Right ventricle myocardium inferior (tissue), 1 donor: ENCODE results near the gene MIPOL1. TPM values are rescaled to one million over a fixed set of nuclear protein-coding genes. Genes with fewer than 3 reads are reported as not detected.
"Not testable (repeated sequence)": the region's sequence is repeated elsewhere in the genome, so short reads cannot be mapped to it uniquely, and the experiment has no call there.

Source experiments
- ATAC-seq: fragments of 200-7000 bp; cut with Tn5 transposase; one replicate; pipeline ENCODE4 v1.9.1; 2020; ENCODE audit warnings: mild to moderate bottlenecking, moderate library complexity
- DNase-seq: peaks from one replicate; pipeline ENCODE4 v3.0.0; 2021; ENCODE audit errors: missing footprints
- intact Hi-C: fragments of 100-400 bp; cut with DNase I; formaldehyde crosslinking; loops from one replicate; pipeline ENCODE4 v1.11.0; 2022
- total RNA-seq: library from RNA; stranded (reverse); fragmentation: NEBNext Ultra II Directional; extraction: Animal tissue kit (Norgen Biotek cat#: 25700); gene quantifications from one replicate; pipeline ENCODE4 v1.2.1, GENCODE V29; 2021
- donor health status: DM: no; HTN: yes; CAD: no; lungs with severe emphysema.

MIPOL1 gene
- total RNA-seq, 1 donor from 2014 or later: 7.0 TPM

GRCh38 chr14:37329189-37330001 lies 131.7 kb downstream of the MIPOL1 start:
- intact Hi-C loops: no loop called here
- no peak for ATAC-seq
- no peak for DNase-seq

DNA sequence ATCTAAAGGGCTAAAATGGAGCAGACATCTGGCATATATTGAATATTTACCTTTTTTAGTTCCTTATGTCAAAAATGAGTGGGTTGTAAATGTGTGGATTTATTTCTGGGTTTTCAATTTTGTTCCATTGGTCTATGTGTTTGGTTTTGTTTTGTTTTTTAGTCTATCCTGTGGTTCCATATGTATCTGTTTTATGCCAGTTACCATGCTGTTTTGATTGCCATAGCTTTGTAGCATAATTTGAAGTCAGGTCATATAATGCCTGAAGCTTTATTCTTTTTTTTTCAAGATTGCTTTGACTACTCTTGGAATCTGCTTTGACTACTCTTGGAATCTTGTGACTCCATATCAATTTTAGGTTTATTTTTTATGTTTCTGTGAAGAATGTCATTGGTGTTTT lies 133.2 kb downstream of the MIPOL1 start:
- intact Hi-C loops: no loop called here
- no peak for ATAC-seq

DNA sequence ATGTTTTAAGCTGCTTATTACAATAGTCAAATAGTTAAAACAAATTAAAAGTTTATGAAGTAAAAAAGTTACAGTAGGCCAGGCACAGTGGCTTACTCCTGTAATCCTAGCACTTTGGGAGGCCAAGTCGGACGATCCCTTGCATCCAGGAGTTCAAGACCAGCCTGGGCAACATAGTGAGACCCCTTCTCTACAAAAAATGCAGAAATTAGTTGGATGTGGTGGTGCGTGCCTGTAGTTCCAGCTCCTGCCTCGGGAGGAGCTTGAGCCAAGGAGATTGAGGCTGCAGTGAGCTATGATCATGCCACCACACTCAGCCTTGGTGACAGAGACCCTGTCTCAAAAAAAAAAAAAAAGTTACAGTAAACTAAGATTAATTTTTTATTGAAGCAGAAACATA lies 142.6 kb downstream of the MIPOL1 start:
- DNase-seq (no peak), ATAC-seq (no peak)
- intact Hi-C loops: no loop called here

More for the DNA sequence above, 133.2 kb downstream of the MIPOL1 start:
- DNase-seq: no peak

DNA sequence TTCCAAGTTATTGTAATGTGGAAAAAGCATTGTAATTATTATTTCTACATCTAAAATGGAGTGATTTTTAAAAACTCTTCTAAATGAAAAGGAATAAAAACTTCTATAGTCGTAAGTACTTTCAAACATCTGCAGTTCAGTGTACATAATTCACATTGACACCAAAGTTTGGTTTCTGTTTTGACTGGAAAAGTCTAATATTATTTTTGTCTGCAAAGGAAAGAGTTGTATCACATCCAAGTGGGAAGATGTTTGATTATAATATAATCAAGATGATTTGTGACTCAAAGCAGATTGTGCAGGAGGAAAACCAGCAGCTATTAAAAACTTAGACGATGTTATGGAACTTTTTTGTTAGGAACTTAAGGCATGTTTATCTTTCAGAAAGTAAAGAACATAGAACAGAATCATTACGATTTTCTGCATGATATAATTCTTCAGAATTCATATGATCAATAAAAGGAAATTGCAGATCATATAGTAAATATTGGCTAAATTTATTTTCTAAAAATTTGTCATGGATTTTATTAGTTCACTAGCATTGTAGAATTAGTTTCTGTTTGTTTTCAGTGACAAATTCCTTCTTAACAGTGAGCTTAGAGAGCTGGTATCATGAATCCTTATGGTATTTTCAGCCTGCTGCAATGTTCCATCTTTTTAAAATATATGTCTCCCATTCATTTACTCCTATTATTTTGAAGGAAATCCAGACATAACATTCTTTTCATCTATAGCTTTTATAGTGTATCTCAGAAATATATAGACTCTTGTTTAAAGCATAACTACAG lies 145.8 kb downstream of the MIPOL1 start:
- DNase-seq (no peak), ATAC-seq (no peak)
- intact Hi-C loops: no loop called here

- ATAC-seq: no peak
- intact Hi-C loops: no loop called here
- DNase-seq: no peak
Measured at GRCh38 chr14:37363661-37364060, 165.9 kb downstream of the MIPOL1 start.

DNA sequence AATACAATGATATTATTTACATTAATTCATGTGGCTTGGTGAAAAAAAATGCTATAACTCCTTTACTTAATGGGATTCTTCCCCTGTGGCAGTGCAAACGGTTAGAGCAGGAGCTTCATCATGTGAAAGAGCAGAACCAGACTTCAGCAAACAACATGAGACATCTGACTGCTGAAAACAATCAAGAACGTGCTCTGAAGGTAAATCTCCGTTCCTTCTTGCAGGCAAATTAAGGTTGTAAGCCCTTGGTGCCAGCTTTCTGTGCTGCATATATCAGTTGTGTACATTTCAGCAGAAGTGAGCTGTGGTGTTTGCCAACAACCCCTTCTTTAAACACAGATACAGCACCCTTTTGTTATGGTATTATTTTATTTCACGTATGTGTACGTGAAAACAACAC lies 171.7 kb downstream of the MIPOL1 start:
- no peak for DNase-seq
- intact Hi-C loops: no loop called here
- no peak for ATAC-seq

DNA sequence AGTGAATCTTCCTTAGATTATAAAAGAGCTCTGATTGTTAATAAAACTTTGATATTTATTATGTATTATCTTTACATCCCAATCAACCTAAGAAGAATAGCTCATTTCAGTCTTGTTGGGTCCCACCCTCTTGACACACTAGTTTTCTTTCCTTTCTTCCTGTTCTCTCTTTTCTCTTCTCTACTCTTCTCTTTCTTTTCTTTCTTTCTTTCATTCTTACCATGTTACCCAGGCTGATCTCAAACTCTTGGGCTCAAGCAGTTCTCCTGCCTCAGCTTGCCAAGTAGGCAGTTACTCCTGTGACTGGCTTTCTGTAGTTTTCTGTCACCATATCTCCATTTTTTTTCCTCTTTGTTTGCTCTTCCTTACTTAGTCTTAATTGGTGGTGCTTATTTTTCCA lies 177.8 kb downstream of the MIPOL1 start:
- intact Hi-C loops: no loop called here
- no peak for ATAC-seq

DNA sequence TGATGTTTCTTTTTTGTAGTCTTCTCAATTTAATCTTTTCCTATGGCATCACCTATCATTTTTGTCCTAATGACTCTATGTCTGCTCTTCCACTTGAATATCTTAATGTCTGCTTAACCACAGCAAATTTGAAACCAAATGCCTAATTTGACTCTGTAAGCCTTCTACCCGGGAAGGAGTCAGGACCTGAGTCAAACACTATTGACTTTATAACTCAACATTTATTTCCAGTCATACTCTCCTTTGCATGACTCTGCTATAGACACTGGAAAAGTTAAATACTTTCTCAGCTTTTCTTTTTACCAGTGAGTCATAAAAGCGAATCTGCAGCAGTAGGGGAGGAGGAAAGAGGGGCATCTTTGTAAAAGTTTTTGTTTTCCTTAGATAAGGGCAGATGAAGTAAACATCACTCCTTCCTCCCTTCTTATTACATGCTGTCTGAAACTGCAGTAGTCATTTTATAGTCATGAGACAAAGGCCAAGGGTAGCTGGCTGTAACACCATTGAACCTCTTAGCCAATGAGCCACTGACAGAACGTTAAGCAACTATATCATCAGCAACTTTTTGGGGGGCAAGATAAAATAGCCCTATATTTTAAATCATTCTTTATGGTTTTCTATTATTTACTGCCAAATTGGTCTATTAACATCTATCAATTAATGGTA lies 179.3 kb downstream of the MIPOL1 start:
- DNase-seq (no peak), ATAC-seq (no peak)
- intact Hi-C loops: no loop called here

More for the DNA sequence above, 177.8 kb downstream of the MIPOL1 start:
- no peak for DNase-seq

- intact Hi-C loops: no loop called here
- no peak for DNase-seq
- no peak for ATAC-seq
Measured at GRCh38 chr14:37384870-37385596, 187.3 kb downstream of the MIPOL1 start.

- intact Hi-C loops, ATAC-seq, DNase-seq: not testable (repeated sequence)
Measured at GRCh38 chr14:37397157-37397940, 199.6 kb downstream of the MIPOL1 start.

DNA sequence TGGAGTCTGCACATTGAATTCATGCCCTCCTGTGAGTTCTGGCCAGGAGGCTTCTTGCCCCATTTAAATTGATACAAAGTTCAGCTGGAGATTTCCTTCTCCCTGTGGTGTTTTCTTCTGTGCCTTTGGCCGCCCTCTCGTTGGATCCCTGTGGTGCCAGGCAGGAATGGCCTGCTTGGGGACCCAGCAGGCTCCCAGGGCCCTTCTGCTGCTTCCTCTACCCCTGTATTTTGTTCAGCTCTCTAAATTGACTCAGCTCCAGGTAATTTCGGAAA lies 200.1 kb downstream of the MIPOL1 start:
- DNase-seq: no peak
- no peak for ATAC-seq
- intact Hi-C loops: no loop called here

DNA sequence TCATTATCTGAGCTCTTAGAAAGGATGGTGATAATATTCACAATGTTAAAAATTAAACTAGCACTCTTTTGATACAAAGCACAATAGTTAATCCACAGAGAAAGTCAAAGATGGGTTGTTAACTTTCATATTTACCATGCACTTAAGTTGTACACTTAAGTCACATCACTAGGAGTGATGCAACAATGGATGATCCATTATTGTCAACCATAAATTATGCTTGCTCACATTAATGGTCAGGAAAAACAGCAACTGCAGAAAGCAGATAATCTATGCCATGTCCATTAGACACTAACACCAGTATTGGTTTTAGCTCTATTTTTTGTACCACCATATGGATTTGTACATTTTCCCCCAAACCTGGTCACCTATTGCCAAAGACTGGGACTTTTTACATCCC lies 201.8 kb downstream of the MIPOL1 start:
- ATAC-seq (no peak), DNase-seq (no peak)
- intact Hi-C loops: no loop called here

GRCh38 chr14:37401093-37401492 lies 203.4 kb downstream of the MIPOL1 start:
- DNase-seq (no peak), ATAC-seq (no peak)
- intact Hi-C loops: no loop called here

GRCh38 chr14:37403626-37404025 lies 205.9 kb downstream of the MIPOL1 start:
- DNase-seq: no peak
- no peak for ATAC-seq
- intact Hi-C loops: no loop called here

DNA sequence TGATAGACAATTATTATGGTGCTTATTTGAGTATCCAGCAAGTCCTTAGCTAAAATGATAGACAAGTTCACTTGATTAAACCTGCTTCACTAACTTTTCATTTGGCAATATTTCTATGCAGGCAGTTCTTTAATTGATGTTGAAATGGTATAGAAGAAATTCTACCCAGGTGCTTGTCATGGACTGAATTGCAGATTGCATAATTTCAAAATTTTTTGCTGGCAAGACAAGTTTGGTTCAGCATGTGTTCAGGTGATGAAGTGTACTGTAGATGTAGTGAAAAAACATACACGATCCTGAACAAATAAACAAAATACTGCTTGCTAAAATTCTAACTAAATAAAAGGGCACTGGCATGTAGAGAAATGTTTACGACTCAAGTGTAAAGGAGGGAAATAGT lies 208.4 kb downstream of the MIPOL1 start:
- intact Hi-C loops: no loop called here
- DNase-seq: no peak
- no peak for ATAC-seq

DNA sequence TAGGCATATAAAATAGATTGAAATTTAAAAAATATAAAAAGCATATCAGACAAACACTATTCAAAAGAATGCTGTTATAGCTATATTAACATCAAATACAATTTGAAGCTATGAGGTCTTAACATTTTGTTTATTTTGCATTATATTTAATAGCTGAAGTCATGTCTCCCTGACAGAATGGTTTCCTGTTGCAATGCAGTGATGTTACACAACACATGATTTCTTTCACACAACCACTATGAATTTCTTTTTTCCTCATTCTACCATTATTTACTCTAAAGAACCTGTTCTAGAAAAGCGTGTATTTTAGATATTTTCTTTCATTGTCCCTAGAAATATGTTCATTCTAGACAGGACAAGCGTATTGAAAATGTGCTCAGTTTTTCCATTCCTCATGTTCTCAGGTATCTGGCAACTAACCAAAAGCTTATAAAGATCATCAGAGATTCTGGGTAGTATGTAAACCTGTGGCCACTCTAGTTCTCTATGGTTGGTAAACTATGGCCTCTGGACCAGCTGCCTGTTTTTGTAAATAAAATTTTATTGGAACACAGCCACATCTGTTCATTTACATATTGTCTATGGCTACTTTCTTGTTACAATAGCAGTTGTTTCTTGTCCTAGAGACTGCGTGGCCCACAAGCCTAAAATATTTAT lies 213.5 kb downstream of the MIPOL1 start:
- no peak for ATAC-seq
- intact Hi-C loops: no loop called here
- DNase-seq: no peak

GRCh38 chr14:37413050-37413449 lies 215.3 kb downstream of the MIPOL1 start:
- DNase-seq (no peak), ATAC-seq (no peak)
- intact Hi-C loops: no loop called here

DNA sequence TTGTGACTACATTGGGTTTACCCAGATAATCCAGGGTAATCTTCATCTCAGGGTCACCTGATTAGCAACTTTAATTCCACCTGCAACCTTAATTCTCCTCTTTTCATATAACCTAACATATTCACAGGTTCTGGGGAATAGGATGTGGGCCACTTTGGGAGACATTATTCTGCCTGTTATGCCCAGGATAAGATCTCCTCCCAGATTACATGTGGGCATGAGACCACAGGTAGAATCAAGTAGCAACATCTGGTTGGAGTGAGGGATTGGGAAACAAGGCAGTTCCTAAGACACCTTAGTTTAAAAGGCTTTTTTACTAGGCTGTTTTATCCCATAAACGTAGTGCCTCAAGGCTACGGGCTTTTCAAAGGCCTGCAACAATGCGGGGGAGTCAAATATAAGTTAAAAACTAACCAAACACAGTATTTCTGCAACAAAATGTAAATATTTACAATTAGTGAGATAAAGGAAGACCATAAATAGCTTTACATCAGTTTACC lies 215.8 kb downstream of the MIPOL1 start:
- DNase-seq (no peak), ATAC-seq (no peak)
- intact Hi-C loops: no loop called here
